DMS53 (cell line): ENCODE data around the gene NUF2.
"Not testable (repeated sequence)": the region's sequence is repeated elsewhere in the genome, so short reads cannot be mapped to it uniquely, and the experiment has no call there.

Experiments
- DNase-seq: peaks from one replicate; lab custom pipeline; 2025; lab: John Stamatoyannopoulos, UW

Gene NUF2

DNA sequence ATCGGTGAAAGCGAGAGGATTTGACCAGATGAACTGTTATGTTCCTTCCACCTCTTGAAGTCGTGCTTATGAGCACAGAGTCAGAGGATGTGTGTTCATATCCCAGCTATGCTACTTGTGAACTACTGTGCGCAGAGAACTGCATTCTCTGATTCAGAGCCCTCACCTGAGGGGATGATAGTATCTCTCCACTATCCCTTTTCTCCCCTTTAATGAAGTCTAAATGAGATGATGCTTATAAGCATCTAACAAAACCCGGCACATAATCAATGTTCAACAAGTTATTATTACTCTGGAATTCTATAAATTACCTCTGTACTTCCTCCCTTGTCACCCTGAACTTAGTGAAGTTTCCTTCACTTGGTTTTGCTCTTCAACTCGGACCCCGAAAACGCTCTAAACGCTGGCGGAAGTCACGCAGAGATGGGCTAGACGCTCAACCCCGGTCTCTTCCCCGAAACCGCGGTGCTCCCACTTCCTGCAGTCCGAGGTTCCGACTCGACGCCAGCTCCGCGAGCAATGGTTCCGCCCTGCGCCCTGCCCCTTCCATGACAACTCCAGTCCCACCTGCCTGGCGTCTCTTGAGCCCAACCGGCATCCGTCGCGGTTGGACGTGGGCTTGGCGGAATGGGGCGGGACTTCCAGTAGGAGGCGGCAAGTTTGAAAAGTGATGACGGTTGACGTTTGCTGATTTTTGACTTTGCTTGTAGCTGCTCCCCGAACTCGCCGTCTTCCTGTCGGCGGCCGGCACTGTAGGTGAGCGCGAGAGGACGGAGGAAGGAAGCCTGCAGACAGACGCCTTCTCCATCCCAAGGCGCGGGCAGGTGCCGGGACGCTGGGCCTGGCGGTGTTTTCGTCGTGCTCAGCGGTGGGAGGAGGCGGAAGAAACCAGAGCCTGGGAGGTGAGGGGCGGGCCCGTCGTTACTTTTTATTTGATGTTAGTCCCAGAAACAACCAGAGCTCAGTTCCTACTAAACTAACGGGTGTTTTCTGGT lies at the start of gene NUF2:
Gene NUF2 (plus strand): TSS at position 644 of the 995 bp plus-strand sequence. CDS start 4,098 bp downstream, outside the sequence.
- DNase-seq = peak; percentile 99

DNA sequence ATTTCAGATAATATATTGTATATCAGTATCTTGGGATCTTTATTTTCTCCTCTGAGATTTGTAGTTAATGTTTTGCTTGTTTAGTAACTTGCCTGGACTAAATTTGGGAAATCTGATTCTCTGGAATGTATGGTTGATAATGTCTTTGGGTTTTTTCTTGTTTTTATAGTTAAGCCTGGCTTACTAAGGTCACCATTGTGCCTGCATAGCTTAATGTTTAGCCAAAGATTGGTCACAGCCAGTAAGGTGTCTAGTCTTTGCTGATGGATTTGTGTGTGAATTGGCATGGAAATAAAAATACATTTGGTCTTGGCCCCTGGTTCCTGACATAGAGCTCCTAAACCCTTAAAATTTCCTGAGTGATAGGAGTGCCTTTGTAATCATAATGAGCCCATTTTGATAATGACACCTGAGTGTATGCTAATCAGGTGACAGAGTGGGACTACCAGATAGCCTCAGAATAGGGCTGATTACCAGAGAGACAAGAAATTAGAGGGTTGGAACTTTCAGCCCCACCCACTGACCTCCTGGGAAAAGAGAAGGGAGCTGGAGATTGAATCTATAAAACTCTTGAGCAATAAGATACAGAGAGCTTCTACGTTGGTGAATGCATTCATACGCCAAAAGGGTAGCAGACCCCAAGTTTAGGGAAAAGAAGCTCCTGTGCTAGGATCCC lies 47.9 kb upstream of the NUF2 start:
- DNase-seq = no peak

DNA sequence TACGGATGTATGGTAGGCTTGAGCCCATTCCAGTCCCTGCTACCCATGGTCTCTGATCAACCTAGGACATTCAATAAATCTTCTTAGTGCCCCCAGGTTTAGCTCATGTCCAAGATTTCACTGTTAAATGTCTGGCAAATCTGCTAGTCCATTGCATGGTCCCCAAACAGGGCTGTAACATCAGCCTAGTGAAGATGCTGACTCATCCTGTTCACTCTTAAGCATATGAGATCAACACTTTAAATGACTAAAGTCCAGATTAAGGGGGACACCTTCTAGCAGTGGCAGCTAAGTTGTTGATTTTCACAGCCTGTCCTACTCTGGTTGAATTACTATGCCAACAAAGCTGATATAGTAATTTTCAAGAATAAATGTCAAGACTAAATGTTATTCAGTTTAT lies 46.5 kb upstream of the NUF2 start:
- peak; percentile 54 for DNase-seq

DNA sequence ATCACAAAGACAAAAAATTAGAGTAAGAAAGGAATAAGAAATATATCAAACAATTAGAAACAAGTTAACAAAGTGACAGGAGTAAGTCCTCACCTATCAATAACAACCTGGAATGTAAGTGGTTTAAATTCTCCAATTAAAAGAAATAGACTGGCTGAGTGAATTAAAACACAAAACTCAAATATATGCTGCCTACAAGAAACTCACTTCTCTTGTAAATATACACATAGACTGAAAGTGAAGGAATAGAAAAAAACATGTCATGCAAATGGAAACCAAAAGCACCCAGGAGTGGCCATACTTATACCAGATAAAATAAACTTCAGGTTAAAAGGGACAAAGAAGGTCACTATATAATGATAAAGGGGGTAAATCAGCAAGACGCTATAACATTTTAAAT lies 43.2 kb upstream of the NUF2 start:
- no peak for DNase-seq

DNA sequence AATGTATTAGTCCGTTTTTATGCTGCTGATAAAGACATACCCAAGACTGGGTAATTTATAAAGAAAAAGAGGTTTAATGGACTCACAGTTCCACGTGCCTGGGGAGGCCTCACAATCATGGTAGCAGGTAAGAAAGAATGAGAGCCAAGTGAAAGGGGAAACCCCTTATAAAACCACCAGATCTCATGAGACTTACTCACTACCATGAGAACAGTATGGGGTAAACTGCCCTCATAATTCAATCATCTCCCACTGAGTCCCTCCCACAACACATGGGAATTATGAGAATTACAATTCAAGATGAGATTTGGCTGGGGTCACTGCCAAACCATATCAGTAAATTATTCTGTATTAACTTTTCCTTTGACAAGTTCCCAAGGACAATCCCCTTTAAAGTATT lies 36.9 kb upstream of the NUF2 start:
- DNase-seq = not testable (repeated sequence)

DNA sequence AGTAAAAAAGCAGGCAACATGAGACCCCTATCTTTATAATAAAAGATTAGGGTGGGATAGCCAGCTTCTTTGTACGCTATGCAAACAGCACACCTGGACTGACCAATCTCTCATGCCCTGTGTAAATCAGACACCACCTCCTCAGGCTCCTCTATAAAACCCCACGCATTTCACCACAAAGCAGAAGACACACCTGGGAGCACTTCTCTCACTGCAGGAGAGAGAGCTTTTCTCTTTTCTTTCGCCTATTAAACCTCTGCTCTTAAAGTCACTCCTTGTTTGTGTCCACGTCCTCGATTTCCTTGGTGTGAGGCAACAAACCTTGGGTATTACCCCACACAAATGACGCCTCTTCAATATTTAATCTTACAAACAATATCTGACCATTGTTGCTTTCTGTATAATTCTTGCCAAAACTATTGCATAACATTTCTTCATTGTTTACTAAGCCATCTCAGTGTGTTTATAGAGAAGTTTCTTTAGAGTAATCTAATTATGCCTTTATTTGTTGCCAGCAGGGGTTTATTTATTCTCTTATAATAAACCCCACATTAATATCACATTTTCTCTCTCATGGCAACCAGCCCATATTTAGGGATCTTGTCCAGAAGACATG lies 31.6 kb upstream of the NUF2 start:
- no peak for DNase-seq

DNA sequence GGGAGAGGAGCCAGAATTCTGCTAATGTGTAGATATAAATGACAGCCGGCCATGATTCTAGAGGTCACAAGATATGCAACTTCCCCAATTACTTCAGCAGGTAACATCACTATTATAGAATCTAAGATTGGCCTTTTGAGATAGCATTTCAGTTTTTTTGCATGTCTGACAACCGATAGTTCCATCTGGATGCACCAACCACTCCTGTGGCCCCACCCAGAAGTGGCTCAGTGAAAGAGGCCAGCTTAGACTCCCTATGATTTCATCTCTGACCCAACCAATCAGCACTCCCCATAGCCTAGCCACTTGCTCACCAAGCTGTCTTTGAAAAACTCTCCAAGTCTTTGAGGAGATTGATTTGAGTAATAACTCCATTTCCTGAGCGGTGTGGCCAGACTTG lies 30.3 kb upstream of the NUF2 start:
- no peak for DNase-seq

DNA sequence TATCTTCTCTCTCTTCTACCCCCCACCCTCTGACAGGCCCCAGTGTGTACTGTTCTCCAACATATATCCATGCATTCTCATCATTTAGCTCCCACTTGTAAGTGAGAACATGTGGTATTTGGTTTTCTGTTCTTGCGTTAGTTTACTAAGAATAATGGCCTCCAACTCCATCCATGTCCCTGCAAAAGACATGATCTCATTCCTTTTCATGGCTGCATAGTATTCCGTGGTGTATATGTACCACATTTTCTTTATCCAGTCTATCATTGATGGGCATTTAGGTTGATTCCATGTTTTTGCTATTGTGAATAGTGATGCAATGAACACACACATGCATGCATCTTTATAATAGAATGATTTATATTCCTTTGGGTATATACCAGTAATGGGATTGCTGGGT lies 29.6 kb upstream of the NUF2 start:
- not testable (repeated sequence) for DNase-seq

DNA sequence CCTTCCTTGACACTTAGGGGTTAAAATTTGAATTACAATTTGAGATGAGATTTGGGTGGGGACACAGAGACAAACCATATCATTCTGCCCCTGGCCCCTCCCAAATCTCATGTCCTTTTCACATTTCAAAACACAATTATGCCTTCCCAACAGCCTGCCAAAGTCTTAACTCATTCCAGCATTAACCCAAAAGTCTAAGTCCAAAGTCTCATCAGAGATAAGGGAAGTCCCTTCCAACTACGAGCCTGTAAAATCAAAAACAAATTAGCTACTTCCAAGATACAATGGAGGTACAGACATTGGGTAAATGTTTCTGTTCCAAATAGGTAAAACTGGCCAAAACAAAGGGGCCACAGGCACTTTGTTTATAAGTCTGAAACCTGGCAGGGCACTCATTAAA lies 28.3 kb upstream of the NUF2 start:
- DNase-seq = not testable (repeated sequence)

DNA sequence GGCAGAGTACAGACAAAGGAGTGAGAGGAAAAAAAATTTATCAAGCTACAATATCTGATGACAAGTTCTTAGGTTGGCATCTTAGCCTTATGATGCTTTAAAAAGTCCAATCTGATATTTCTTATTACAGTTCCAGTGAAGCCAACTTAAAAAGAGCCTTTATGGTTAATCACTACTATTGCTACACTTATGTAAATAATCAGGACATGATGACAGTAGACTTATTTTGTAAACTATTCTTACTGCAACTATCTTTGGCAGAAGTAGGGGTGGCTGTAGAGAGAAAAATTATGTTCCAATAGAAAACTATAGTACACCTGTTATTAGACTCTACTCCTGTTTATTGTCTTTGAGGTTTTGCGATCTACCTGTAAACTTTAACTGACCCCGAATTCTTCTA lies 25.8 kb upstream of the NUF2 start:
- DNase-seq = no peak

DNA sequence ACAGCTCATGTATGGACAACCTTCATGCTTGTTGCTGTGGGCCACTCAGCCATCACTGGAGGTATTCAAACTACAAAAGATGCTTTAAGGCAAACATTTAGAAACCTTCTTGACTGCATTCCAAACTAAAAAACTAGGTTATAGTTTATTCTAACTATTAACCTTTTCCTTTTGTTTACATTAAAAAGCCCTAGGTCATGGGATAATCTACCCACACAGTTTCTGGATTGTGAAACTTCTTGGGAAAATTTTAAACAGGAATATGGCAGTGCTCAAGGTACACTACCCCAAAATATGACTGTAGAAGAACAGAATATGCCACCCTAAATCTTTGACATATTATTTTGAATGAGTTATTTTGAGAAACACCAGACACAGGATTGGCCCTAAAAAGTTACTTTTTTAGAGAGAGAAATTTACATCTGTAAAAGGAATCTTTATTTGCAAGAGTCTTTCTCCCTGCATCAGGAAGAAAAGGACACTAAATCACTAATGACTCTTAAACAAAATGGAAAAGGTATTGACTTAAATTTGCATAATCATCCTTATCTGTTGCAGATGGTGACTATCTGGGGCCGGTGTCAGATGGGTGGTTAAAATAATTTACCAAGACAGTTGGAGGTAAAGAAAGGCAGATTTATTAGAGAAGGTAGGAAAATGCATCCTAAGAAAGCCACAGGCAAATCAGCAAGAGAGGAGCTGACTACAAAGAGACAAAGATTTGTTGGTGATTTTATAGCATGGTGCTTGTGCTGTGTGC lies 25.1 kb upstream of the NUF2 start:
- DNase-seq = no peak

DNA sequence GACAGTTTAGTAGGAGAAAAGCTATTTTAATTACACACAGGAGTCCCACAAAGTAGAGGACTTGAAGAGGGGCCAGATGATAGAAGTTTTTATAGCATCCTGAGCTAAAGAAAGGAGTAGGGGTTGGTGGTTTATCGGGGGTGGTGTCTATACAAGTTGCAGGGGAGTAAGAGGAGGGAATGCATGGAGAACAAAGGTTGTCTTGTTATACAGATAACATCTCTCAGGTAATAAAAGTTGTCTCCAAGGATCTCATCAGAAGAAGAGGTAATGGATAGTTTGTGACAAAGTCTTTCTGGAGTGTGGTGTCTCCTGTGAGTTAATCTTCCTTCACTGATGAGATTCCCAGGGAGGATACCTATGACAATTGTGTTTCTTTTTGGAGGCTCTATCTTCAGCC lies 23.4 kb upstream of the NUF2 start:
- no peak for DNase-seq

DNA sequence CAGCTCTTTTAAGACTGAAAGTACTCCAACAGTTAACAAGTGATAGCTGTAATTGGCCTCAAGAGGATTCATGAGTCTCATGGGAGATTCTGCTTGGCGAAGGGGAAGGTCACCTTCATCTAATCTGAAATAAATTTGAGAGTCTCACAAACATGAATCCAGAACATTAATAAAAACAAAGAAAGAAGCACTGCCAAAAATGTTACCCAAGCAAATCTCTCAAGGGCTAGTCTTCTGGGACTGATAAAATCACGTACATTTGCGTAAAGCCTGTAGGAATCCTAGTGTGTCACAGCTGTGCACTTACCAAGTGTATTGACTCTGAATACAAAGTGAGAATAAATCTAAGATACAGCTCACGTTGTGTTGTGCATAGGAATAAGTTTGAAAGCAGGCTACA lies 21.2 kb upstream of the NUF2 start:
- no peak for DNase-seq

DNA sequence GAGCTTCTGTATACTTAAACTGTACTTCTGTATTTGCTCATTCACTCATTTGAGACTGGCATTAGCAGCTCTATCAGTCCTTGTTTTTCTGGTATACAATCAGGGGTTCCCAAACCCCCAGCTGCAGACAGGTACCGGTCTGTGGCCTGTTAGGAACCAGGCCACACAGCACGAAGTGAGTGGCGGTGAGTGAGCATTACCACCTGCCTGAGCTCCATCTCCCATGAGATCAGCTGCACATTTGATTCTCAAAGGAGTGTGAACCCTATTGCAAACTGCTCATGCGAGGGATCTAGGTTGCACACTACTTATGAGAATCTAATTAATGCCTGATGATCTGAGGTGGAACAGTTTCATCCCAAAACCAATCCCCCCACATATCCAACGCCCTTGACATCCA lies 18.2 kb upstream of the NUF2 start:
- DNase-seq = no peak

DNA sequence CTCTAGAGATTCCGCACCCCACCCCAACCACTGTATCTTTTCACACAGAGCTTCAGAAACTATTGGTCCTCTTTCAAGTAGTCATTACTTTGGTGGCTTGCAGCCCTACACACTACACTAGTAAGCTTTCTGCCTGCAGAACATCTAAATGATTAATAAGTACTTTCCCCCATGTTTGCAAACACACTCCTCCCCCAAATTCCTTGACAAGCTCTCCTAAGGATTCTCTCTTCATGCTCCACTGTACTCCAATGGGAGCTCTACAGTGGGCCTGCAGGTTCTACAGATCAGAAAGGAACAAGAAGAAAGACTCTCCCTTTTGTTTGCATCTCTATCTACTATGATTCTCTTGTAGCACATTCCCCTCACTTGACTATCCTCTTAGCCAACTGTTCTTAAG lies 16.3 kb upstream of the NUF2 start:
- DNase-seq = no peak

DNA sequence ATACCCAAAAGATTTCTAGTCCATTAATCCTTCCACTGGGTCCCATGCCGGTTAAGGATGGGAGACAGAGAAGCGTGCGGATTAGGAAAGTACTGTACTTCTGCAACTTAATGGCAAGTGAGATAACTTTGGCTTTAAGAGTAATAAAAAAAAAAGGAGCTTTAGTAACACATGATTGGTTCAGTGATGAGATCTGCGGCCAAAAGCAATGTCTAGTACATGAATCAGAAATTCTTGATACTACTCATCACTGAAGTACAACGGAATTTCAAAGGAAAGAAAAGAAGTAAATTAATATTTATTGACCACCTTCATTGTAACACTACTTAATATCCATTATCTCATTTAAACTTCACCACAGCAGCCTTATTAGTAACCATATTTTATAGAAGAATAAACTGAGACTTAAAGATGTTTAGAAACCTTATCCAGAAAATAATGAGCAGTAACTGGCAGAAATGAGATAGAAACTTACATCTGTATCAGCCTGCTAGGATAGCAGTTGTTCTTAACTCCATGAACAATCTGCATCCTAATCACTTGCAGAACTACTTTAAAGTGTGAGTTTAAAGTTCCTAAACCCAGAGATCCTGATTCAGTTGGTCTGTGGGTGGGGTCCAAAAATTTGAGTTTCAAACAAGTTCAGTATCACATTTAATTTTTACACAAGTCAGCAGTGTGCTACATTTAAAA lies 14.1 kb upstream of the NUF2 start:
- DNase-seq = no peak

DNA sequence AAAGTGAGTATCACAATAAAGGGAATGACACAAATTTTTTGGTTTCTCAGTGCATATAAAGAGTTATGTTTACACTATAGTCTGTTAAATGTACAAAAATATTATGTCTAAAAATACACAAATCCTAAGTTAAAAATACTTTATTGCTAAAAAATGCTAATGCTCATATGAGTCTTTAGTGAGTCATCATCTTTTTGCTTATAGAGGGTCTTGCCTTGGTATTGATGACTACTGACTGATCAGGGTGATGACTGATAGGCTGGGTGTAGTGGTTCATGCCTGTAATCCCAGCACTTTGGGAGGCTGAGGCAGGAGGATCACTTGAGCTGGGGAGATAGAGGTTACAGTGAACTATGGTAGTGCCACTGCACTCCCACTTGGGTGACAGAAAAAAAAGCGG lies 12.9 kb upstream of the NUF2 start:
- no peak for DNase-seq

DNA sequence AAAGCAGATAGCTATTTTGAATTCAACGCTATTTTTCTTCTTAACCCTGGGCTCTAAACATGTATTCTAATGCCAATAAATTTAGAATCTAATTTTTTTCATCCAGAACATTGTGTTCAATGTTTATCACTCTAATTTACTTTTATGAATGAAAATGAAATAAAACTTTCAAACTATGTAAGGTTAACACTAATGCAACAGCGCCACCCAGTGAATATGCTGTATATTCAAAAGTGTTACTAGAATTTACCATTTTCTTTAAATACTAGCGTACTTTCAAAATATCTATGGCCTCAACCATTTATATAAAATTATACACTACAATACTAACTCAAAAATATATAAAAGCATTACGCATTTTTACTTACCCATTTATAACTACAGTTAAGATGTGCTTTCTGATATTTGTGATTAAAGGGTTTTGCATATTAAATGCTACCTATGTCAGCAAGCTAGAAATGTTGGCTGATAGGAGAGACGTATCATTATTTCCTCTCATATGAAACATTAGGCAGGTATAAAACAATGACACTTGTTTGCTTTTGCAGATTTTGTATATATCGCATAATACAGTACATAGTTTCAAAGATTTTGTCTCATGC lies 5.9 kb upstream of the NUF2 start:
- DNase-seq = peak; percentile 68

DNA sequence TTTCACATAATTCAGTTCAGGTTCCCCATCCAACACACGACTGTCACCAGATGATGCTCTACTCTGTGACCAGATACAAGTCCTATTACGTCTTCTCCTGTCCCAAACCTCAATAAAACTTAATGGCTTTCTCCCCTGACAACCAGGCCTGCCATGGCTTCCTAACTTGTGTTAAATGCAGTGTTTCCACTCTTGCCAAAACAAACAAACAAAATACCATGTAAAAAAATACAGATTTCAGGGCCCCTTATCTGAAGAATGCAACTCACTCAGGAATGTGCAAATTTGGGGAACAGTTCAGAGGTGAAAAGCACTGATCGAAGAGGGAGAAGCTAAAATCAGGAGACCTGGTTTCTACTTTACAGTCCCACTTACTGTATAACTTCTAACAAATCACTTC lies 863 bp upstream of the NUF2 start:
- DNase-seq = no peak

DNA sequence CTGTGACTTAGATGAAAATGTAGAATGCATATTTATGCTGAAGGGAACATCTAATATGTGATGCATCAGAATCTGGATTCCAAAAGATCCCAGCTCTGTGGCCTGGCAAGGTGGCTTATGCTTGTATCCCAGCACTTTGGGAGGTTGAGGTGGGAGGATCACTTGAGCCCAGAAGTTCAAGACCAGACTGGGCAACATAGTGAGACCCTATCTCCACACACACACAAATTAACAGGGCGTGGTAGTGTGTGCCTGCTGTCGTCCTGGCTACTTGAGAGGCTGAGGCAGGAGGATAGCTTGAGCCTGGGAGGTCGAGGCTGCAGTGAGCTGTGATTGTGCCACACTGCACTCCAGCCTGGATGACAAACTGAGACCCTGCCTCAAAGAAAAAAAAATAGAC lies 1.6 kb downstream of the NUF2 start:
- not testable (repeated sequence) for DNase-seq

DNA sequence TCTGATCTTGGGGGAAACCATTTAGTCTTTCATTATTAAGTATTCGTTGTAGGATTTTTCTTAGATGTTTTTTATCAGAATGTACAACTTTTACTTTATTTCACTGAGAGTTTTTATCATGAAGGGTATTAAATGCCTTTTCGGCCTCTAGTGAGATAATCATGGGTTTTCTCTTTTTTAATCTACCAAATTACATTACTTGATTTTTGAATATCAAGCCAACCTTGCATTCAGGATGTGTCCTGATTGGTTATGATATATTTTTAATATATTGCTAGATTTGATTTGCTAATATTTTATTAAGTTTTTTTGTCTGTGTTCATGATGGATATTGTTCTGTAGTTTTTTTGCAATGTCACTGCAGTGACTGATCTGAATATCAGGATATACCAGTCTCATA lies 9.4 kb downstream of the NUF2 start:
- DNase-seq = no peak
